ENCODE results near the gene CDC20B. TPM values are rescaled to one million over a fixed set of nuclear protein-coding genes. Genes with fewer than 3 reads are reported as not detected.
A peak's percentile ranks its signal among the peaks of the same experiment; 100 is the strongest.
"Not testable (repeated sequence)": the region's sequence is repeated elsewhere in the genome, so short reads cannot be mapped to it uniquely, and the experiment has no call there.

CDC20B gene
- total RNA-seq, 1 donor from 2014 or later, result not detected

DNA sequence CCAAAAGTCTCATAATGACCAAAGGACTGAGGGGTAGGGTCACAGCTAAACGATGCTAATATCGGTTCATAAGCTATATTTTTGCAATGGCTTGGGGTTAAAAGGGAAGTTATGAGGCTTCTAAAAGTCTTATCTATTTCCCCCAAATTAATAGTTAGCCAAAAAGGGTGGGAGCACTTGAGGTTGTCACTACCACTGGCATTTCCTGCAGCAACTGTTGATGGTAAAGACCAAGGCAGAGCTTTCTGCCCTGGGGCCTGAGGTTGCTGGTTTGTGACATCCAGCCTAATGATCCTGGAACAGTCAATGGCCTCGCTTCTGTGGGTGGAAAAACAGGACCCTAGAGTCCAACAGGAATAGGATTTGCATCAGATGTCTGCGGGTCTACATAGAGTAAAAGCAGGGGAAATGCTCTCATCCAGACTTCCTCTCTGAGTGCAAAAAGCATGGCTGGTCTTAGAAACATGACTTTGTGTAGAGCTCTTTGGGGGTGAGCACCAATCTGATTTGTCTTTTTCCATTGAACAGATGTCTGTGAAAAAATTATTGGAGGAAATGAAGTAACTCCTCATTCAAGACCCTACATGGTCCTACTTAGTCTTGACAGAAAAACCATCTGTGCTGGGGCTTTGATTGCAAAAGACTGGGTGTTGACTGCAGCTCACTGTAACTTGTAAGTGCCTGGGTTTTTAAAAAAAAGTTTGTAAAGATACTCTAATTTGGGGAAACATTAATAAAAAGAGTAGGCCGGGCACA is 67.9 kb downstream of the CDC20B start:
- DNase-seq (ENCODE audit: low read depth), result no peak

GRCh38 chr5:55104036-55104772 is 68.8 kb downstream of the CDC20B start:
- peak; percentile 18 for DNase-seq (ENCODE audit: low read depth)

DNA sequence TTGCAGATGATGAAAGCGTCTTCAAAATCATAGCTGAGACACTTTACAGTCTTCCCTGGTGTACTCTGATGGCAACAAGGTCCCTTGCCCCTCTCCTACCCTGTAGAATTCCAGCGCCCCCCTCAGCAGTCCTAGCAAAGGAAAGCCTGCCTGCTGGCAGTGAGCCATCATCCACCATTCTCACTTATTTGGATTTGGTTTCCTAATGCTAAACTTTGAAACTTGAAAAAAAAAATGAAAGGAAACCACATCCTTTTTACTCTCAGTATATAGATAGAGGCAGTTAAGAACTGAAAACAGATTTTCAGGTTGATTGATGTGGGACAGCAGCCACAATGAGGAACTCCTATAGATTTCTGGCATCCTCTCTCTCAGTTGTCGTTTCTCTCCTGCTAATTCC is 70.6 kb downstream of the CDC20B start, which contains the start of gene GZMA:
TSS of gene GZMA (plus strand) at position 299 of the 400 bp plus-strand sequence. CDS start at position 336, 37 bp downstream.
- no peak for DNase-seq (ENCODE audit: low read depth)

GRCh38 chr5:55101556-55102276 is 71.3 kb downstream of the CDC20B start:
- DNase-seq (ENCODE audit: low read depth), result no peak

- not testable (repeated sequence) for DNase-seq (ENCODE audit: low read depth)
These were observed 71.8 kb downstream of the CDC20B start for GRCh38 chr5:55101148-55101547.

- DNase-seq (ENCODE audit: low read depth), result no peak
These were observed 76.1 kb downstream of the CDC20B start for GRCh38 chr5:55096861-55097260.

- no peak for DNase-seq (ENCODE audit: low read depth)
These were observed 76.8 kb downstream of the CDC20B start for GRCh38 chr5:55096182-55096581.

- not testable (repeated sequence) for DNase-seq (ENCODE audit: low read depth)
These were observed 82.0 kb downstream of the CDC20B start for GRCh38 chr5:55091011-55091410.

- not testable (repeated sequence) for DNase-seq (ENCODE audit: low read depth)
These were observed 83.7 kb downstream of the CDC20B start for GRCh38 chr5:55089301-55089700.

- no peak for DNase-seq (ENCODE audit: low read depth)
These were observed 91.4 kb downstream of the CDC20B start for GRCh38 chr5:55081541-55081940.

DNA sequence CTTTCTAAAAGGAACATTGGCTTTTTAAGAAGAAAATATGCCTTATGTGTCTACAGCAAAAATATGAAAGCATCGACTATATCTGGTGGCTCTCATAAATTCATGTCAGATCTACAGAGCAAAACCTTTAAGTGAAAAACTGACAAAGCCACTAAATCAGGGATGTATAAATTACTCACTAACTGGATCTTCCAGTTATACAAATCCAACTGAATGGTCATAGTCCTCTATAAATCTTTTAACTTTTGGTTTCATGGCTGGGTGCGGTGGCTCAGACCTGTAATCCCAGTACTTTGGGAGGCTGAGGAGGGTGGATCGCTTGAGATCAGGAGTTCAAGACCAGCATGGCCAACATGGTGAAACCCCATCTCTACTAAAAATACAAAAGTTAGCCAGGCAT is 99.8 kb downstream of the CDC20B start:
- no peak for DNase-seq (ENCODE audit: low read depth)

DNA sequence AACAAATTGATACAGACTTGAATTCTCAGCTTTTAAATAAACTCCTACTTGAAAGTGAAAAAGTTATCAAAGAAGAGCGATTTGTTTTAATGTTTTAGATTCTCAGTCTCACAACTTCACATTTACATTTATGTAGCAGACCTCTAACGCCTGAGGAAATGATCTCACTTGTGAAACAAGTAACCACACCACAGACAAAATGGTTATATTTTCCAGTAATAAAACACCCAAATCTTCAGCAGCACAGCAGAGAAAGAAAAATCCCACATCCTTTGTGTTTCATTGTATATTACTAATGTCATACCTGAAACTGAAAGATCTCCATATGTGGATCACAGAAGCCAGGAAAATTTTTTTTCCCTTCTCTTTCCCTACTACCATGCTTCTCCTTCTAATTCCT is 100.3 kb downstream of the CDC20B start:
- DNase-seq (ENCODE audit: low read depth), result no peak

- no peak for DNase-seq (ENCODE audit: low read depth)
These were observed 101.6 kb downstream of the CDC20B start for GRCh38 chr5:55071413-55071812.

DNA sequence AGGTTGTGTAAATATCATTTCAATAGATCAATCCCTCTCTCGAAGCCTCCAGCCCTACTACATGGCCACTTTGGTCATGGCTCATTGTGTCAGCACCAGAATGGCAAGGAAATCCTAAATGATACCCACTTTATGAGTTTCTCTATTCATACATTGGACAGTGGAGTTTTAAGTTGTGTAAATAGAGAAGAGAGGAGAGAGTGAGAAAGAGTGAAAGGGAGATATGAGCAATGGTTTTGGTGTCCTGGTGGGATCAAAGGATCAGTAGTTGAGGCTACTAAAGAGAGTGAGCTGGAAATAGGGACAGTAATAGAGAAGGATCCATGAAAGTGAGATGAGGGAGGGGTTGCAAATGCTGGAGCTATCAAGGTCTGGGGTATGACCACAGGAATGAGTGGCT is 102.0 kb downstream of the CDC20B start:
- DNase-seq (ENCODE audit: low read depth), result no peak

GRCh38 chr5:55066277-55066676 is 106.7 kb downstream of the CDC20B start:
- no peak for DNase-seq (ENCODE audit: low read depth)

GRCh38 chr5:55064523-55064922 is 108.5 kb downstream of the CDC20B start:
- no peak for DNase-seq (ENCODE audit: low read depth)

DNA sequence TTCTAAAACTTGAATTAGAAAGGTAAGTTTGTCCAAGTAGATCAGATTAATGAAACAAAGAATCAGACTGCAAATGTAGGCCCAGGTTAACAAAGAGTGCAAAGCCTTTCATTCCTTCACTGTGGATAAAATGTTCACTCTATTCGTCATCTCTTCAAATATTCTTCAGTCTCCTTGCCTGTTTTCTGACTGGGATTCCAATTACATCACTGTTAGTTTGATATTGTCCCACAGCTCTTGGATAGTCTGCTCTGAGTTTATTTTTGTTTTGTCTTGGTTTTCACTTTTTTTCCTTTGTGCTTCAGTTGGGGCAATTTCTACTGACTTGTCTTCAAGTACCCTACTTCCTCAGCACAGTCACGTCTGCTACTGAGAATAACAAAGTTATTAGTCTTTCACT is 109.1 kb downstream of the CDC20B start:
- DNase-seq (ENCODE audit: low read depth), result no peak

DNA sequence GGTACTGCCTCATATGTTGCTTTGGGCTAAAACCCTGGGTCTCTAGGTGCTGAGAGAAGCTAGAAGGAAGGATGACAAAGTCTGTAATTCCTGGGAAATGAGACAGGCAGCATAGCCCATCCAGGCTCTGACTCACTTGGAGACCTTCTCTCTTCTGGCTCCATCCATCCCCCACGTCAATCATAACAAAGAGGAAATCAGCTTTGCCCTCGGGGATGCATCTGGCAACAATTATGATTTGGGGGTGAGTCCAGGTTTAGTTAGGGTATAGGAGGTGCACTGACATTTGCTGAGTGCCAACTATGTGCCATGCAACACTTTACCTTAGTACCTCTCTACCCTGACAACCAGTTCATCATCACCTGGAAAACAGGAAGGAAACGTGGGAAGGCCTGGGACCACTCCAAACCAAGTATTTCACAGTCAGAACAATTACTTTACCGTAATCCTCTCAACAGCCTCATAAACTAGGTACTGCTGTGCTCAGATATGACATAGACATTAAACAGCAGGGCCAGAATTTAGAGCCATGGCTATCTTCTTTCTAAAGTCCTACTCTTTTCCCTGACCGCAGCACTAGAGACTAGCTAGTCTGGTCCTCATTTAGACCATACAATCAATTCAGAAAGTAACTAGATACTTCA is 109.6 kb downstream of the CDC20B start:
- DNase-seq (ENCODE audit: low read depth), result no peak
